Sigmoid colon (tissue), 7 donors: ENCODE data around the gene SPATA31E1. TPM values are rescaled to one million over a fixed set of nuclear protein-coding genes. Genes with fewer than 3 reads are reported as not detected.

Experiments used
- DNase-seq: peaks from one replicate; pipeline ENCODE4 v3.0.0-alpha.2; 2019
- H3K27ac ChIP-seq, 4 donors: fragments of 200-600 bp; sonication (generic); one replicate each; pipeline ENCODE4 v1.5.1; 2016 to 2019; ENCODE audit warnings: mild to moderate bottlenecking in 1 of 4
- H3K27me3 ChIP-seq, 3 donors: fragments of 200-600 bp; sonication (generic); one replicate each; pipeline ENCODE4 v1.5.1; 2019; ENCODE audit warnings: mild to moderate bottlenecking in 1 of 3
- H3K36me3 ChIP-seq, 4 donors: fragments of 200-600 bp; sonication (generic); one replicate each; pipeline ENCODE4 v1.5.1; 2016 to 2019
- H3K4me1 ChIP-seq, 4 donors: fragments of 200-600 bp; sonication (generic); one replicate each; pipeline ENCODE4 v1.5.1; 2017 to 2019
- H3K4me3 ChIP-seq, 4 donors: fragments of 200-600 bp; sonication (generic); one replicate each; pipeline ENCODE4 v1.5.1; 2017 to 2019; ENCODE audit warnings: mild to moderate bottlenecking in 2 of 4, moderate library complexity in 1 of 4
- H3K9me3 ChIP-seq, 4 donors: fragments of 200-600 bp in 3 of 4; sonication (generic) in 3 of 4; one replicate each; pipeline versions ENCODE4 v1.5.1 to v1.6.1; 2013 to 2019
- EP300 ChIP-seq, 4 donors: sonication (generic); formaldehyde crosslinking; IDR thresholded peaks; one replicate each; pipeline ENCODE4 v1.6.1; 2017; ENCODE audit warnings: antibody characterized with exemption in 4 of 4
- POLR2A ChIP-seq, 2 donors: fragments of 450-650 bp; IDR thresholded peaks; one replicate each; pipeline ENCODE4 v1.6.1; 2016; ENCODE audit warnings: antibody characterized with exemption in 2 of 2, mild to moderate bottlenecking in 2 of 2, moderate library complexity in 2 of 2
- POLR2AphosphoS5 ChIP-seq, 4 donors: sonication (generic); formaldehyde crosslinking; IDR thresholded peaks; one replicate each; pipeline ENCODE4 v1.6.1; 2017; ENCODE audit warnings: antibody characterized with exemption in 4 of 4
- WGBS, 2 donors: extraction: QIAGEN DNeasy Blood & Tissue Kit; methylation state at CpG; one replicate each; pipeline ENCODE4 v1.1.7; 2013; 5-methylcytosine and 5-hydroxymethylcytosine counted together
- intact Hi-C: fragments of 100-400 bp; cut with DNase I; formaldehyde crosslinking; loops from one replicate; pipeline ENCODE4 v1.15.1; 2023
- polyA plus RNA-seq, 3 donors: library from polyadenylated mRNA; stranded (reverse); fragments of 200-250 nt; gene quantifications; one replicate each; pipeline ENCODE4 v1.2.3, GENCODE V29; 2013
- total RNA-seq, 4 donors: library from RNA; depleted of rRNA; stranded (reverse); fragments of >200 nt; gene quantifications; one replicate each; pipeline ENCODE4 v1.1.0, GENCODE V29; 2016
- TF ChIP-seq, protein P1 (sequence below), 4 experiments: fragments of 450-650 bp in 3 of 4; fragments of 200-600 bp in 1 of 4; IDR thresholded peaks; one replicate each; pipeline ENCODE4 v1.5.1; 2016 to 2019; ENCODE audit warnings: antibody characterized with exemption in 4 of 4, mild to moderate bottlenecking in 3 of 4, moderate library complexity in 2 of 4
- donor health status: healthy with polysubstance abuse.
- donor health status: Bipolar disorder and iron deficiency.
- donor health status: healthy.

The SPATA31E1 gene
- total and polyA plus RNA-seq, 7 donors: 0.01 TPM; not detected in 6

DNA sequence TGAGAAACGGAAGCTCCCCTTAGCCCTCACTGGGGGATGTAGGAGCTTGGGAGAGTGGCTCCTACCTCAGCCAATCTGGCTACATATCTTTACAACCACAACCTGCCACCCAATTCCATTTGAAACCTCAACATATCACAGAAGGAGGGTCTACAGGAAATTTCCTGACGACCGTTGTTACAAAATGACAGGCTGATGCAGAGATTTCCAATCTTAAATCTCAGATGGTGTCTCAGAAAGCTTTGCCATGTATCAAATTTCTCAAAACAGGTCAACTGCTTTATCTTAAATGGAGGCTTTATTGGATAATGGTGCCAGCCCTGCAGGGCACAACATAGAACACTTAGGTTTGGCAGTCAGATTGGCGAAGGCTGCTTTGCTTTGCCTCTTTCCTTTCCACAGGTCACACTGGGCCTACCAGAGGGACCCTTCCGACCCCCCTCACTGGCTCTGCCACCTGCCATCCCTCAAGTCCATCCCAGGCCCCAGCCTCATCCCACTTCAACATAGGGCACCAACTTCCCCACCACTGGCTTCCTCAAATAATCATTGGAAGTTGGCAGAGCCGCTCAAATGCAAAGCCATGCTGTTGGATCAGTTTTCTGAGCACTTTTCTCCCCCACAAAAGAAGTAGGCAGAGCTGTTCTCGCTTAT is 11.1 kb upstream of the SPATA31E1 start:
- Histone ChIP-seq H3K36me3 (no peaks in the 10 kb centered on the region), H3K27ac (peak overlapping the region in 3 of 4 donors; percentile 79 to 84 (median 80)), H3K4me3 (no peak overlapping the region), H3K4me1 (peaks cover 0 to 65% (median 39%) of the 10 kb centered on the region in 4 donors), H3K9me3 (no peaks in the 10 kb centered on the region), H3K27me3 (no peaks in the 10 kb centered on the region)
- TF ChIP-seq, protein P1, sequence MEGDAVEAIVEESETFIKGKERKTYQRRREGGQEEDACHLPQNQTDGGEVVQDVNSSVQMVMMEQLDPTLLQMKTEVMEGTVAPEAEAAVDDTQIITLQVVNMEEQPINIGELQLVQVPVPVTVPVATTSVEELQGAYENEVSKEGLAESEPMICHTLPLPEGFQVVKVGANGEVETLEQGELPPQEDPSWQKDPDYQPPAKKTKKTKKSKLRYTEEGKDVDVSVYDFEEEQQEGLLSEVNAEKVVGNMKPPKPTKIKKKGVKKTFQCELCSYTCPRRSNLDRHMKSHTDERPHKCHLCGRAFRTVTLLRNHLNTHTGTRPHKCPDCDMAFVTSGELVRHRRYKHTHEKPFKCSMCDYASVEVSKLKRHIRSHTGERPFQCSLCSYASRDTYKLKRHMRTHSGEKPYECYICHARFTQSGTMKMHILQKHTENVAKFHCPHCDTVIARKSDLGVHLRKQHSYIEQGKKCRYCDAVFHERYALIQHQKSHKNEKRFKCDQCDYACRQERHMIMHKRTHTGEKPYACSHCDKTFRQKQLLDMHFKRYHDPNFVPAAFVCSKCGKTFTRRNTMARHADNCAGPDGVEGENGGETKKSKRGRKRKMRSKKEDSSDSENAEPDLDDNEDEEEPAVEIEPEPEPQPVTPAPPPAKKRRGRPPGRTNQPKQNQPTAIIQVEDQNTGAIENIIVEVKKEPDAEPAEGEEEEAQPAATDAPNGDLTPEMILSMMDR (IDR thresholded peaks at IDR 0.05): no peak
- no peak for TF ChIP-seq POLR2A (IDR thresholded peaks at IDR 0.05)
- TF ChIP-seq POLR2AphosphoS5 (IDR thresholded peaks at IDR 0.05): no peak
- no peak for TF ChIP-seq EP300 (IDR thresholded peaks at IDR 0.05)
- no peak for DNase-seq
- 91 to 94% methylated on average over 7 of the region's 7 CpGs for WGBS, 2 donors
- intact Hi-C loops: no loop called here

DNA sequence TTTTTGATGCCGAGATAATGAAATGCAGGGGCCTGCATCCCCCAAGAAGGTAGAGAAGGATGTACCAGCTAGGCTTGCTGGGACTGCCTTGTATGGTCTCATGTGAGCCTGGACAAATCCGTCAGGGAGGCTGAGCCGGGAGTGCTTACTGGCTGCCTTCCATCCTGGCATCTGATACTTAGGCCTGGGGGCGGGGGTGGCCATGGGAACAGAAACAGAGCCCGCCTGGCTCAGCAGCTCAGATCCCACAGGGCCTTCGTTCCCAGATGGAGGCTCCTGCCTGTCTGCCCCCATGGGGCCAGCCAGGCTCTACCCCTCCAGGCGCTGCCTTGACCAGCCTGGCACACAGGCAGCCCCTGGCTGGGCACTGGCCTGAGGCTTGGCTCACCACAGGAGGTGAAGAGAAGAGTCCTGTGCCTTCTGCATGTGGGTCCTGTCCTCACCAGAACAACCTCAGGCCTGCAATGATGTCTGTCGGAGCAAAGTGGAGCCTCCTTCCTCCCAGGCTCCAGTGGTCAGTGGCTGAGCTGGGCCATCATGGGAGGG is 10.5 kb upstream of the SPATA31E1 start:
- TF ChIP-seq POLR2AphosphoS5 (IDR thresholded peaks at IDR 0.05): peak in 2 of 4 donors; percentile 15 to 27
- TF ChIP-seq EP300 (IDR thresholded peaks at IDR 0.05): no peak
- WGBS, 2 donors: 82 to 92% methylated on average over 8 of the region's 8 CpGs
- DNase-seq: peak; percentile 91
- H3K27ac ChIP-seq: peak overlapping the region in 3 of 4 donors; percentile 79 to 84 (median 80)
- peaks cover 0 to 65% (median 39%) of the 10 kb centered on the region in 4 donors for H3K4me1 ChIP-seq
- H3K27me3 ChIP-seq: no peaks in the 10 kb centered on the region
- no peak overlapping the region for H3K4me3 ChIP-seq
- intact Hi-C loops: no loop called here
- H3K36me3 ChIP-seq: no peaks in the 10 kb centered on the region
- no peaks in the 10 kb centered on the region for H3K9me3 ChIP-seq

DNA sequence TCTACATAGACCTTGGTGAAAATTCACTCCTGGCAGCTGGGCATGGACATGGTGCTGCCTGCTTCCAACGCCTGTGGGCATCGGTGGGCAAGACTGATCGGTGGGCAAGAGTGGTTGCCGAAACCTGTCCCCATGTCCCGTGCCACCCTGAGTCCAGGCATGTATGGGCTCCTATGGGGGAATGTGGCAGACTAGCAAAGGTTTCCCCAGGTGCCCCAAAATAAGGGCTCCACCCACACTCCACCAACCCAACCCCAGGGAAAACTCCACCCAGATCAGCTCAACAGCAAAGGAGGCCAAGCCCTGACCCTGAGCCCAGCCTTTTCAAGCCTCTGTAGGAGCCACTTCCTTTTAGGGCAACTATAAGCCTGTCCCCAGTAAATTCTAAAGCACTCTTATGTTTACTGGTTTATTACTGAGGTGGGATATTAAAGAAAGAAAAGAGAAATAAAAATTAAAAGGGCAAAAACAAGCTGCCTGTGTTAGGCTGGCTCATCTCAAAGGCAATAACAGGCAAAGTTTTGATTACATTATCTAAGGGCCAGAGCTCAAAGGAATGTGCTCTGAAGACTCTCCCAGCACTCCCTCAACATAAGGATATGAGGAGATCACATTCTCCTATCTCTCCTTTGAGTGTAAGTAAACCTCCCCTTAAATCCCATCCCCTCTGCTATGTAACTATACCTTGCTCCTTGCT is 8.9 kb upstream of the SPATA31E1 start:
- TF ChIP-seq, protein P1 (IDR thresholded peaks at IDR 0.05): no peak
- TF ChIP-seq POLR2AphosphoS5 (IDR thresholded peaks at IDR 0.05): no peak
- no peak for TF ChIP-seq EP300 (IDR thresholded peaks at IDR 0.05)
- TF ChIP-seq POLR2A (IDR thresholded peaks at IDR 0.05): no peak
- DNase-seq: no peak
- intact Hi-C loops: loop anchor here (2.0 kb wide), 1 partner anchor 147 kb away; the partner anchor contains the start of gene CTSL
- H3K4me1 ChIP-seq: peaks cover 0 to 68% (median 42%) of the 10 kb centered on the region in 4 donors
- H3K27ac ChIP-seq: peak overlapping the region in 3 of 4 donors; percentile 79 to 84 (median 80)
- H3K4me3 ChIP-seq: no peak overlapping the region
- H3K9me3 ChIP-seq: peaks cover 0 to 4% (median 0%) of the 10 kb centered on the region in 4 donors
- no peaks in the 10 kb centered on the region for H3K36me3 ChIP-seq
- WGBS, 2 donors: 93 to 95% methylated on average over 5 of the region's 5 CpGs
- H3K27me3 ChIP-seq: no peaks in the 10 kb centered on the region

DNA sequence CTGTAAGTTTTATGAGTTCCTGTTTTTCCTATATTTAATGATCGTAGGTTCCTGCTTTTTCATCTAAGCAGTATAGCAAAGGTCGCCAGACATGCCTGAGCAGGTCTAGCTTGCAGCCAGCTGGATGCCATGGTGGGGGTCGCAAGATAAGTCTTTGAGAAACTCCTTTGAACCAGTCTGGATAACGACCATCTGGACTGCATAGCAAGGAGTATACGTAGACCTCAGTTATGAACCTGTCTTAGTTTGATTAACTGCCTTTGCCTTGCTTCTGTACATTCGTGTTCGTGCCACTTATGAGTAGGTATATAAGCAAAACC is 8.4 kb upstream of the SPATA31E1 start:
- intact Hi-C loops: loop anchor here (2.0 kb wide), 1 partner anchor 147 kb away; the partner anchor contains the start of gene CTSL

DNA sequence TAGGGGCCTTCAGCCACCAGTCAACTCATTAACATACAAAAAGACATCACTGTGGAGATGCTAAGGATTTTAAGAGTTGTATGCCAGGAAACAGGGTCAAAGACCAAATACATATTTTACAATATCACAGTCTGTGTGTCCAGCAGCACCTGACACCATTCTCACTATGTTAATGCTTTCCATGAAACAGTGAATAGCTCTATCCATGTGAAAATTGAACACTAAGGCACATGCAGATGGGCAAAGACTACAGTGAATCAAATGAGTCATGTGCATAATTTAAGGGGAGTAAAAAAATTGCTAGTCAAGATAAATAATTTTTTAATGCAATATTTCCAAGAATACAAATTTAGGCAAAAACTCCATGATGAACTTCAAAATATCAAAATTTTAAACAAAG is 7.6 kb upstream of the SPATA31E1 start:
- TF ChIP-seq, protein P1 (IDR thresholded peaks at IDR 0.05): no peak
- no peak for TF ChIP-seq EP300 (IDR thresholded peaks at IDR 0.05)
- TF ChIP-seq POLR2AphosphoS5 (IDR thresholded peaks at IDR 0.05): no peak
- no peak for TF ChIP-seq POLR2A (IDR thresholded peaks at IDR 0.05)
- Histone ChIP-seq H3K4me1 (peaks cover 0 to 73% (median 50%) of the 10 kb centered on the region in 4 donors), H3K27me3 (no peaks in the 10 kb centered on the region), H3K9me3 (peaks cover 0 to 4% (median 0%) of the 10 kb centered on the region in 4 donors), H3K4me3 (no peak overlapping the region), H3K27ac (peak overlapping the region in 3 of 4 donors; percentile 79 to 84 (median 80)), H3K36me3 (no peaks in the 10 kb centered on the region)
- intact Hi-C loops: loop anchor here (2.0 kb wide), 1 partner anchor 148 kb away; the partner anchor contains the start of gene CTSL
- DNase-seq: no peak

More for the DNA sequence above, 8.4 kb upstream of the SPATA31E1 start:
- H3K4me3 ChIP-seq: no peak overlapping the region
- H3K4me1 ChIP-seq: peaks cover 0 to 73% (median 47%) of the 10 kb centered on the region in 4 donors
- TF ChIP-seq POLR2A (IDR thresholded peaks at IDR 0.05): no peak
- TF ChIP-seq POLR2AphosphoS5 (IDR thresholded peaks at IDR 0.05): no peak
- no peak for TF ChIP-seq EP300 (IDR thresholded peaks at IDR 0.05)
- H3K9me3 ChIP-seq: peaks cover 0 to 4% (median 0%) of the 10 kb centered on the region in 4 donors
- 39 to 57% methylated on average over 7 of the region's 7 CpGs for WGBS, 2 donors
- H3K27me3 ChIP-seq: no peaks in the 10 kb centered on the region
- no peak for DNase-seq
- peak overlapping the region in 3 of 4 donors; percentile 79 to 84 (median 80) for H3K27ac ChIP-seq
- H3K36me3 ChIP-seq: no peaks in the 10 kb centered on the region
